Activated CD8-positive, alpha-beta memory T cell treated with anti-CD3 and anti-CD28 coated beads, Interleukin-2, amount 50 U/mL, for 24 hours (primary cell): ENCODE data around the gene PSMD2.
A peak's percentile ranks its signal among the peaks of the same experiment; 100 is the strongest.
"Not testable (repeated sequence)": the region's sequence is repeated elsewhere in the genome, so short reads cannot be mapped to it uniquely, and the experiment has no call there.

Source experiments
- DNase-seq: peaks from one replicate; pipeline ENCODE4 v3.0.0-alpha.2; 2020; ENCODE audit errors: extremely low read depth

Gene PSMD2

DNA sequence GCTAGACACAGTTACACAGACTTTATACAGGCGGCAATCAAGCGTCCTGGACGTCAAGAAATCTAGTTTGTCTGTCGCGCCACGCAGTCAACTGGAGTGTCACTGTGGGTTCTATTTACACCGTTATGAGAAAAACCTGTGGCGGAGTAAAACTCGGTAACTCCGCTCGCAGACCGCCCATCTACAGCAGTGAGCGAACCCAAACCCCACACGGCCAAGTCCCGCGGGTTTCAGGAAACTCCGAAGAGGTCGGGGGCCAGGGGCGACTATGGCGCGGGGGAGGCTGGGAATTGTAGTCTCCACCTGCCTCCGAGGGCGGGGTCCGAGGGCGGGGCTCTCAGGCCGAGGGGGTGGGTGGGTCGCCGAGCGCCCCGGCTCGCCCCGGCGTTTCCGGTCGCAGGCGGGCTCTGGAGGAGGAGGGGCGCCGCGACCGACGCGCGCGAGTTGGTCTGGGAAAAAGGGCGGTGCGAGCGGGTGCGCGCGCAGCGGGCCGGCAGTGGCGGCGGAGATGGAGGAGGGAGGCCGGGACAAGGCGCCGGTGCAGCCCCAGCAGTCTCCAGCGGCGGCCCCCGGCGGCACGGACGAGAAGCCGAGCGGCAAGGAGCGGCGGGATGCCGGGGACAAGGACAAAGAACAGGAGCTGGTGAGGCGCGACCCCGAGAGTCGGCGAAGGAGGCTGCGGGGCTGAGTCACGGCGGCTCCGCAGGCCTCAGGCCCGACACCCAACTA, at the start of gene PSMD2:
Gene PSMD2, plus strand, starts transcription at position 483 of the 729 bp plus-strand sequence. Its CDS starts 26 bp downstream, at position 509.
- peak; percentile 95 for DNase-seq

GRCh38 chr3:184249412-184250166, 49.5 kb upstream of the PSMD2 start, which contains the start of gene EEF1AKMT4:
Gene EEF1AKMT4, plus strand, starts transcription at chr3:184249672. Its CDS starts 23 bp downstream, at chr3:184249695.
- peak; percentile 87 for DNase-seq

DNA sequence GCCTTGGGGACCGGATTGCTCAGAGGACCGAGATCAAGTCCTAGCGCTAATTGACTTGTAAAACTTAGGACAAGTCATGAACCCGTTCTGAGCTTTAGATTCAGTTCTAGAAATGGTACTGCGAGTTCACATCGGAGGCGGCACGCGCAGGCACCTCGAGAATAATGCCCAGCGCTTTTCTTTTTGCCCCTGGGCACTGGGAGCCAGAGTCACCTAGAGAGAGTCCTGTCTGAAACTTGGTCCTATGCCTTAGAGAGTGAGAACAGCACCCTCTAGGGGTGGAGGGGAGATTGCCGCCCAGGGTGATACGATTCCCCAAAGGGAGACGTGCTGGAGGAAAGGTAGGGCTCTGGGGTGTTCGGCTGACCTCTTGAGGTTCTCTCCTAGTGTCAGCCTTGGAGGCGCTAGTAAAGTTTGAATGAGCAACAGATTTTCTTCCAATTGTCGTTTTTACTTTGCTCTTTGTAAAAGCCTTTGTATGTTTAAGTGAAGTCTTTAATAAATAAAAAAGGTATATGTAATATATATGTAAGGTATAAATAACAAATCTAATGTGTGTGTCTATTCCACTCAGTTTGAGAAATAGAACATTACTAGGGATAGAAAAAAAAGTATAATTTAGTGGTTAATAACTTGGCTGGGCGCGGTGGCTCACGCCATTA, 48.7 kb upstream of the PSMD2 start:
- peak; percentile 82 for DNase-seq

GRCh38 chr3:184255291-184256039, 43.6 kb upstream of the PSMD2 start:
- no peak for DNase-seq

GRCh38 chr3:184257083-184257915, 41.7 kb upstream of the PSMD2 start:
- no peak for DNase-seq

DNA sequence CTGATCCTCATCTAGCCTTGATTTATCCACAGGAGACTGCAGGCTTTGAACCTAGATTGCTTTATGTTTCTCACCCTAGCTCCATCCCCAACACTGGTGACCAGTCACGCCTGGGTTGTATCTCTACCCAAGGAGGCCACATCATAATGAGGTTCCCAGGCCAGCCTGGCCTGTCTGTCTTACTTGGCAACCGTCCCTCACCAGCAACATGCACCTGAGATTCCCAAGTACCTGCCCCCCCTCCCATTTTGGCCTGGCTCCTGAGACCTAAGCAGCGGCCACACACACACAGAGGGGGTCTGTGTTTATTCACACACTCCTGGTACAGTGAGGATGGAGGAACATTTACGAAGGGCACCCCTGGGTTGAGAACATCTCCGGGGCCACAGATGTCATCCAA, 40.1 kb upstream of the PSMD2 start:
- DNase-seq, result no peak

- DNase-seq, result no peak
Measured at GRCh38 chr3:184259396-184259877, 39.6 kb upstream of the PSMD2 start.

DNA sequence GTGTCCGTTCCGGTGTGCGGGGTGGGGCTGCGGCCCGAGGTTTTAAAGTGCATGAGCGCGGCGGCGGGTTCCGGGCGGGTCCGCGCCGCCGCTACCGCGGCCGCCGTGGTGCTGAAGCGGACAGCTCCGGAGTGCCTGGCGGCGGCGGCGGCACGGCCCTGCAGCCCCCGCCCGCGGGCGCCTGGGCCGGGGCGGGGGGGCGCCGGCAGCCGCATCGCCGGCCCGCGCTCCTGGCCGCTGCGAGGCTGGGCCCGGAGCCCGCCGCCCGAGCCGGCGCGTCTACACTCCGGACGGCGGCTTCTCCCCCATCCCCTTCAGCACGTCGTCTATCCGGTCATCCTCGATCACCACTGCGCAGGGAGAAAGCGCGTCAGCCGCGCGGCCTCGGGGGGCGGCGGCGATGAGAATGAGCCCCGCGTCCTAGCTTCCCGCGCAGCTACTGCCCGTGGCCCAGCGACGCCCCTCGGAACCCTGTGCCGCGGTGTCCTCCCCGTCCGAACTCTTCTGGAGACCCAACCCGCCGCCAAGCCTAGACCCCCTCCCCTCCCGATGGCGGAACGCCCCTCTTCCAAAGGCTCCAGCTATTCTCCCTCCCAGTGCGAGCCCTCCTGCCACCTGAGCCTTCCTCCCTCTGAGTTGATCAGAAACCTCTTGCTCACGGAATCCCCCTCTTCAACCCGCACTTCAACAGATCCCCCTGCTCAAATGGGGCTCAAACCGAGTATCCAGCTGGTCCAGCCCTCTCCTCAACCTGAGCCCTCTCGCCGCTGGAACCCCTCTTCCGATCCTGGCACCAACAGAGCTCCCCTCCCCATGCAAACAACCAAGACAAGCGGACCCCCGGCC, 38.9 kb upstream of the PSMD2 start:
- no peak for DNase-seq

- DNase-seq, result no peak
Measured at GRCh38 chr3:184260724-184261269, 38.2 kb upstream of the PSMD2 start.

DNA sequence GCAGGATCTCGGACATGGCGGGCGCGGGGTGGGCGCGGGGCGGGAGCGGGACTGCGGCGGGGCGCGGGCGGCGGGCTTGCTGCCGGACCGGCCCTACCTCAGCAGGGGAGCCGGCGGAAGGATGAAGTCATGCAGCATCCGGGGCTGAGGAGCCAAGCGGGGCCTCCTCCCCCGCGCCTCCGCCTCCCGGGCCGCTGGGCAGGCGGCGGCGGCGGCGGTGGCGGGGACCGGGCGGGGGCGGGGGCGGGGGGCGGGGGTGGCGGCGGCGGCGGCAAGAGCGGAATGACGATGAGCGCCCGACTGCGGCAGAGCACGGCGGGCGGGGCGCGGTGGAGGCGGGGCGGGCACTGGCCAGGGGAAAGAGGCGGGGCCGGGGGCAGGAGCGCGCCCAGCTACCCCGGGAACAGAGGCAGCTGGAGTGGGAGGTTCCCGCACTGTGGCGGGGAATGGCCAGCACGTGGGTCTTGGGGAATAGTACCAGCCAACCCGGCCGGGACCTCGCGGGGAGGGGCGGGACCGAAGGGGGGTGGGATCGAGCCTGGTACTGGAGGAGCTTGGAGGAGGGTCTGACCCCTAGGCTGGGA, 37.7 kb upstream of the PSMD2 start, which contains the start of gene CAMK2N2:
Gene CAMK2N2, minus strand, starts transcription at position 284 of the 584 bp plus-strand sequence. Its CDS starts 268 bp downstream, at position 16.
- no peak for DNase-seq

DNA sequence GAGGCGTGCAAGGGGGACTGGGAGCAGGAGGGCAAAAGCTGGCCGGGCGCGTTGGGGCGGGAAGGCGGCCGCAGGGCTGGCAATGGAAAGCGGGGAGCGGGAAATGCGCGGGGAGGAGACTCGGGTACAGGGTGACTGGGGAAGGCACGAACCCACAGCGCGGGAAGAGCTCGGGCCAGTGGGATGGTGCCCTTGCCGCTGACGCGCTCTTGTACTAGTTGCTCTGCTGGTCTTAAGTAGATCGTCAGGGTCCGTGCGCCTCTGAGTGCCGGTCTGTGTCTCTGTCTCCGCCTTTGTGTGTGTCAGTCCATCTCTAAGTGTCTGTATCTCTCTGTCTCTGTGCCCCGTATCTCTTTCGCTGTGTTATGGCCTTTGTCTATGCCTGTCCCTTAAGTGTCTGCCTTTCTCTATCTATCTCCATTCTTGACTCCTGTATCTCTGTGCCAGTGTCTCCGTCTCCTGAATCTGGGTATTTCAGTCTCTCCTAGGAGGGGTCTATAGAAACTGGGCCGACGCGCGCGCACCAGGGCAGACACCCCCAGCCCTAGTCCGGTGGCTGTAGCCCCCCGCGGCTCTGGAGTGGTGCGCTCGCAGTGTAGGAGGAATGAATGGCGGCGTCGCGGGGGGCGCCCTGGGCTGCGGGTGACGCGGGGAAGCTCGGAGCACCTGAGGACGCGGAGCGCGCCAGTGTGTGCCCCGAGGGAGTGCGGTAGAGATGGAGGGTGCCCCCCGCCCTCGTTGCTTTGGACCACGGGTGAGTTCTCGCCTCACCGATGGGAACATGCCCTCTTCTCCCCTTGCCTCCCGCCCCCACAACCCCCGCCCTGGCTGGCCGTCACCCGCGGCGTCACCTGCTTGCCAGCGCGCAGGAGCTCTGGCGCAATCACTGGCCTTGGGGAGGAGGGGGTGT, 36.9 kb upstream of the PSMD2 start:
- no peak for DNase-seq

DNA sequence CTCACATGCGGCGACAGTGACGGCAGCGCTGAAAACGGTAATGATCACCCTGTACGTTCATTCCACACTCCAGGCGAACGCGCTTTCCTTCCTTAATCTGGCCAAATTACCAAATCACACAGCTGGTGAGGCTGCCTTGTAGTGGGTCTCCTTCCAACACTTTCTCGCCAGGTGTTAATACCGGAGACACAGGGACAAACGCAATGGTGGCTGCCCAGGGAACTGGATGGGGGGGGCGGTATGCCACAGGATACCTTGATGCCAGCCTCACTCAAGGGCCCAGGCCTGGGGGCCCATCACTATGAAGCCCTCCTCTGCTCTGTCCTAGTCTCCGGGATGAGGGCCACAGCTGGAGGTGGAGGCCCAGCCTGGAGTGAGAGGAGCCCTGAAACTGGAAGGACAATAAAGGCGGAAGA, 36.3 kb upstream of the PSMD2 start:
- no peak for DNase-seq

GRCh38 chr3:184267249-184267648, 31.8 kb upstream of the PSMD2 start:
- not testable (repeated sequence) for DNase-seq

DNA sequence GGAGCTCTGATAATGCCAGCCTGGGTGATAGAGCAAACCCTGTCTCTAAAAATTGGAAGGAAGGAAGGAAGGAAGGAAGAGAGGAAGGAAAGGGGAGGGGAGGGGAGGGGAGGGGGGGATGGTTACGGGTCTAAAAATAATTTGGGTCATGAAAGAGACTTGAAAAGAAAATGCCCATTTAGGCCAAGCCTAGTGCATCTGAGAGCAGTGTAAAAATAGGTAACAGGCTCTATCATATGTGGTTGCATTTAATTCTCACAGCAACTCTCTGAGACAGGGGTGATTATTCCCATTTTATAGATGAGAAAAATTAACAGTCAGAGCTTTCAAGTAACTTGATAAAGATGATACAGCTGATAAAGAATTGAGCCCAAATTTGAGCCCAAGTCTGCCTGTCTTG, 26.8 kb upstream of the PSMD2 start:
- no peak for DNase-seq

DNA sequence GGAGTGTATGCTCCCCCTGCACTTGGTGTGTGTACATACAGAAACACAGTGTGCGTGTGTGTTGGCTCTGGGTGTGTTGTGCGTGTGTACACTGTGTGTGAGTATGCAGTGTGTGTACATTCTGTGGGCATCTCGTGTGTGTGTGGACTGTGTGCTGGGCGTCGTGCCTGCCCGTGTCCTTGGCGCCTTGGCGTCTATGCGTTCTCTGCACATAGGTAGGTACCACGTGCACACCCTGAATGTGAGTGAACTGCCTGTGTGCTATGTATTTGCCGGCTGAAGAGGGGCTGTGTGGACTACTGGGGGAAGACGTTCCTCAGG, 23.7 kb upstream of the PSMD2 start:
- no peak for DNase-seq

- DNase-seq, result no peak
Measured at GRCh38 chr3:184275961-184276910, 22.8 kb upstream of the PSMD2 start, which contains the start of gene ECE2. Gene ECE2, plus strand, starts transcription at chr3:184276022. Its CDS starts 132 bp downstream, at chr3:184276154.

DNA sequence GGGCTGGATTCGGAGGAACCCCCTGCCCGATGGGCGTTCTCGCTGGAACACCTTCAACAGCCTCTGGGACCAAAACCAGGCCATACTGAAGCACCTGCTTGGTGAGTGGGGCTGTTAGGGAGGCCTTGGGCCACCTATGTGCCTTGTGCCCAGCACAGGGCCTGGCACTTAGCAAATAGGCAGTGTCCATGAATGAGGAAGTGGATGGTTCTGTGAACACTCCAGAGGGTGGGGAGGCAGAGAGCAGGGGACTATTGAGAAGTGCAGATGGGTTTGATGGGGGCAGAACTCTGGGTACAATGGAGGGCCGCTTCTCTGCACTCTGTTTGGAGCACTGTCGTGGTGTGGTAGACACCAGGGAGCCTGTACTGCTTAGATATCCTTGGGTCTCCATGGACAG, 21.7 kb upstream of the PSMD2 start:
- DNase-seq, result no peak
